PC-9 (cell line): ENCODE data around the gene SCN10A.

Experiments used
- EZH2 ChIP-seq: fragments of 200-600 bp; sonication (generic); IDR thresholded peaks from 2 replicates; pipeline ENCODE4 v1.8.0; 2017; ENCODE audit warnings: antibody characterized with exemption, low read depth
- TF ChIP-seq, protein P1 (sequence below): fragments of 200-600 bp; sonication (generic); conservative IDR thresholded peaks from 2 replicates; pipeline ENCODE4 v1.6.1; 2017; ENCODE audit warnings: mixed run types, antibody characterized with exemption, mild to moderate bottlenecking, moderate library complexity

DNA sequence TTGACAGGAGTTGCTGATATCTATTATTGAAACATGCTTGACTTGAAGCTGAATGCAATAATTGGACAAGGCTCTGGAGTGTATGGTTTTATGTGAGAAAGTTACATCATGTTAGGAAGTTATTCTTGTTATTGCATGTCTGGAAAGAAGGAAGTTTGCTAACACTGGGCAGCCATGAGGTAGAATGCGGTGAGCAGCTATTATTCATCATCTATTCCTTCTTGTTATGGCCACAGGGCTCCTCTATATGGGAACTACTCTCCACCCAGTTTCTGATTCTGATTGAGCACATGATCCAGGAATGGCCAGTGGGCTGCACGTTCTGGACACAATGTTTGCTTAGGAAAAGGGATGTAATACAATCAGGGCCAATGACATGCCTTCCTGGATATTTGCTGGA, 128.7 kb downstream of the SCN10A start:
- TF ChIP-seq, protein P1, sequence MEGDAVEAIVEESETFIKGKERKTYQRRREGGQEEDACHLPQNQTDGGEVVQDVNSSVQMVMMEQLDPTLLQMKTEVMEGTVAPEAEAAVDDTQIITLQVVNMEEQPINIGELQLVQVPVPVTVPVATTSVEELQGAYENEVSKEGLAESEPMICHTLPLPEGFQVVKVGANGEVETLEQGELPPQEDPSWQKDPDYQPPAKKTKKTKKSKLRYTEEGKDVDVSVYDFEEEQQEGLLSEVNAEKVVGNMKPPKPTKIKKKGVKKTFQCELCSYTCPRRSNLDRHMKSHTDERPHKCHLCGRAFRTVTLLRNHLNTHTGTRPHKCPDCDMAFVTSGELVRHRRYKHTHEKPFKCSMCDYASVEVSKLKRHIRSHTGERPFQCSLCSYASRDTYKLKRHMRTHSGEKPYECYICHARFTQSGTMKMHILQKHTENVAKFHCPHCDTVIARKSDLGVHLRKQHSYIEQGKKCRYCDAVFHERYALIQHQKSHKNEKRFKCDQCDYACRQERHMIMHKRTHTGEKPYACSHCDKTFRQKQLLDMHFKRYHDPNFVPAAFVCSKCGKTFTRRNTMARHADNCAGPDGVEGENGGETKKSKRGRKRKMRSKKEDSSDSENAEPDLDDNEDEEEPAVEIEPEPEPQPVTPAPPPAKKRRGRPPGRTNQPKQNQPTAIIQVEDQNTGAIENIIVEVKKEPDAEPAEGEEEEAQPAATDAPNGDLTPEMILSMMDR, result no peak
- no peak for TF ChIP-seq EZH2
